Measurements from ENCODE around the gene DLGAP4.

The DLGAP4 gene

DNA sequence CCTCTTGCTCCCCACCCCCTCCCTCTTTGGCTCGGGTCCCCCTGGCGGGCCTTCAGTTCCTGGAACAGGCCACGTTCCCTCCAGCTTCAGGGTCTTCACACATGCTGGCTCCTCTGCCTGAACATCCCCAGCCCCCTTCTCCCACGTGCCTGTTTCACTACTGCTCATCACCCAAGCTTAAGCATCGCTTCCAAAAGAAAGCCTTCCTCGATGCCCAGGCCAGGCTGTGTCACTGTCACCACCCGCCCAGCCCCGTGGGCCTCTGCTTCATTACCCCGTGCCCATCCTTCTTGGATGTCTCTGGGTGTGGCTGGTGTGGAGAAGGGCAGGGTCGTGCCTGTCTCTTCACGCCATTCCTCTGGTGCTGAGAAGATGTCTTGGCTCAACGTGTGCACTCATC, 2.8 kb downstream of the DLGAP4 start:
- DNase-seq (ENCODE audit: low spot score), result no peak

DNA sequence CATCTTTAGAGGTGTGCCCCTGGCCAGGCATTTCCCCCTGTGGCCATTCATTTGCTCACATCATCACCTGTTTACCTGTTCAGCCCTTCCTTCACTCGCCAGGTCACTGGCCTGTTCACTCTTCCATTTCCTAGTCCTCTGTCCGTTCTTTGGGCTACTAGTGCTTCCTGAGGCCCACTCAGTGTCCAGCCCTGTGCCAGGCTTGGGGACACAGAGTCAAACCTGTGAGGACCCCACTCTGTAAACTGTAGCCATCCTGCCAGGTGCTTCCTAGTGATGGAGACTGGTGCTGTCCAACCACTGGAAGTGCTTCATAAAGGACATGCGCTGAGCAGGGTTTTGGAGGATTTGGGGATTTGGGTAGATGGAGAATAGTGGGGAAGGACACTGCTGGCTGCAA, 3.5 kb downstream of the DLGAP4 start:
- DNase-seq (ENCODE audit: low spot score), result no peak

GRCh38 chr20:36310215-36310981, 4.3 kb downstream of the DLGAP4 start:
- no peak for DNase-seq (ENCODE audit: low spot score)

GRCh38 chr20:36311141-36311853, 5.2 kb downstream of the DLGAP4 start:
- DNase-seq (ENCODE audit: low spot score), result no peak

GRCh38 chr20:36311854-36312723, 6.0 kb downstream of the DLGAP4 start:
- DNase-seq (ENCODE audit: low spot score), result no peak

- DNase-seq (ENCODE audit: low spot score), result no peak
Measured at GRCh38 chr20:36312724-36313441, 6.7 kb downstream of the DLGAP4 start.

GRCh38 chr20:36313476-36313875, 7.3 kb downstream of the DLGAP4 start:
- no peak for DNase-seq (ENCODE audit: low spot score)

GRCh38 chr20:36313926-36314325, 7.8 kb downstream of the DLGAP4 start:
- no peak for DNase-seq (ENCODE audit: low spot score)

DNA sequence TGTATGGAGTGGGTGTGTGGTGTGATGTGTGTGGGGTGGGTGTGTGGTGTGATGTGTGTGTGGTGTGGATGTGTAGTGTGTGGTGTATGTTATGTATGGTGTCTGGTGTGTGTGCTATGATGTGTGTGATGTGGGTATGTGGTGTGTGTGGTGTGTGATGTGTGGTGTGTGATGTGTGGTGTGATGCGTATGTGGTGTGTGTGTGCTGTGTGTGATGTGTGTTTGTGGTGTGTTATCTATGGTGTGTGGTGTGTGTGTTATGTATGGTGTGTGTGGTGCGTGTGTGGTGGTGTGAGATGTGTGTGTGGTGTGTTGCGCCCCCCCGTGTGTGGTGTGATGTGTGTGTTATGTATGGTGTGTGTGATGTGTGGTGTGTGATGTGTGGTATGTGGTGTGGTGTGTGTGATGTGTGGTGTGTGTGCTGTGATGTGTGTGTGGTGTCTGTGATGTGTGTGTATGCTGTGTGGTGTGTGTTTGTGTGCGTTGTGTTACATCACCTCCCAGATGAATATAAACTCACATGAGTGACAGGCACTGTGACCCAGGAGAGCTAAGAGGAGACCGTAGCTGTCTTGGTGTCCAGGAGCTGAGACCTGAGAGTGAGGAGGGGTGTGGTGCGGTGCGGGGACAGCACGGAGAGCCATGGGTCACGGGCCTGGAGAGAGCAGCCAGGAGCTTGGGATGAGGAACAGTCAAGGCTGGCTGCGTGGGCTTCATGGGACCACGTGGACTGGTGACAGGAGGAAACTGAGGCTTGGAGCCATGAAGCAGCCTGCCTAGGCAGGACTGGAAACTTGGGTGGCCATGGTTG, 8.8 kb downstream of the DLGAP4 start:
- no peak for DNase-seq (ENCODE audit: low spot score)

DNA sequence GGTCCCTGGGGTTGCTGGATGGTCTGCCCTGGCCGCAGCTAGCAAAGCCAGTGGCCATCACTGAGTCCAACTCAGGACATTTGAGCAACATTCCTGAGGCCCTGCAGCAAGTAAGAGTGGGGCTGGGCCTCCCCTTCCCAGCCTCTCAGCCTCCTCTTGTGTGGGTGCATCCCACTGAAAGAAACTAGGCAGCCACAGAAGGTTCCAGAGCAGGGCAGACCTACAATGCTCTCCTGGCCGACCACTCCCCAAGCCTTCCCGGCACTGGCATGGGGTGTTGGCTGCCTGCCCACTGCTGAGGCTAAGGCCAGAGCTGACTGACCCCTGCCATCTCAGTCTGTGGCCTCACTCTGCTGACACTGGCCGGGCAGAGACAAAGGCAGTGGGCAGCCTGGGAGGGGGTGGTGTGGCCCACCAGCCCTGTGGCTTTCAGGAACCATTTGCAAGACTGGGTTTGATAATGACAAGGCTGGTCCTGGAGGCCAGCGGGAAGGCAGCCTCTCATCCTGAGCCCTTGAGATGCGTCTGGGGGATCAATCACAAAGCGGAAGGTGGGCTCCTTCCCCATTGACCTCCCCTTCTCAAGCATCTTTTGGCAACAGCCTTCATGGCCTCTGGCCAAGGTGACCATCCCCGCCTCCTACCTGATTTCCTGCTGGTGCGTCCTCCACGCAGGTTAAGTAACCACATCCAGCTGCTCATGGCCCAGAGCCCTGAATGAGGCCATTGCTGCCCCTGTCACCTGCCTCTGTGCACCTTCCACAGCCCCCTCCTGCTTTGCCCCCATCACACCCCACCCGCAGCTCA, 9.6 kb downstream of the DLGAP4 start:
- no peak for DNase-seq (ENCODE audit: low spot score)

GRCh38 chr20:36317675-36318074, 11.5 kb downstream of the DLGAP4 start:
- no peak for DNase-seq (ENCODE audit: low spot score)

DNA sequence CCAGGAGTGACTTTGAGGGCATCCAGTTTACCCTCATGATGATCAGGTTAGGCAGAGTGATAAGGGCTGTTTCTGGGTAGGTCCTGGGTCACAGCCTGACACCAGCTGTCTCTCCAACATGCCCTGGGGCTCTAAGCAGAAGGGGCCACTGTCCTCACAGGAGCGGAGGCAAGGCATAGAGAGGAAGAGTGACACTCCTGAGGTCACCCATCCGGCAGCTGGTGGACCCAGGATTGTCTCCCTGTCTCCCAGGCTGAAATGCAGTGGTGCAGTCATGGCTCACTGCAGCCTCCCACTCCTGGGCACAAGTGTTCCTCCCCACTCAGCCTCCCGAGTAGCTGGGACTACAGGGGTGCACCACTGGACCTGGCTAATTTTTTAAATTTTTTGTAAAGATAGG, 12.0 kb downstream of the DLGAP4 start:
- no peak for DNase-seq (ENCODE audit: low spot score)

- DNase-seq (ENCODE audit: low spot score), result no peak
Measured at GRCh38 chr20:36319356-36320260, 13.5 kb downstream of the DLGAP4 start.

DNA sequence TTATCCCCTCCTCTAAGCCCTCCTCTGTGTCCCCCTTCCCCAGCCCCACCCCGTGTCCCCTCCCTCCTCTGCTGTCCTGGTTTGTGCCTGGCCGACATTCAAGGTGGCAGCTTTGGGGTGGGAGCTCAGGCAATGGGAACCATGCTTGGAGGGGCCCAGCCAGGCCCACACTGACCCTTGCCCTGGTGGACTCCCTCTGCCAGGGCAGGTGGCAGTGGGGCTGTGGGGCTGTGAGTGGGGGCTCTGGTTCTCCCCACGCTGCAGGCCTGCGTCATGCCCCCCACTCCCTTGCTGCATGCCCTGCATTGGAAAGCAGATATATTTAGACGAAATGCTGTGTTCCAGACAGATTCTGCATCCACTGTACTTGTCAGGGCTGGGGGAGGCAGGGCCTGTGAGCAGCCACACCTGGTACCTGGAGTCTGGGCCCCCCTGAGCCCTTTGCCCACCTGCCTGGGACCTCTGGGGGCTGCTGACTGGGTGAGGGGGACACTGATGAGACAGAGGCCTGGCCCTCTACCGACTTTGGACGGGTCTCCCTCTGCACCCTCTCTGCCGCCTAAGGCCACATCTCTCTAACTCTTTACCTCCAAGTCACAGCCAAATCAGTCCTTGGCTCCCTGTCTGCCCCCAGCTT, 14.2 kb downstream of the DLGAP4 start:
- no peak for DNase-seq (ENCODE audit: low spot score)

- no peak for DNase-seq (ENCODE audit: low spot score)
Measured at GRCh38 chr20:36320898-36321695, 15.0 kb downstream of the DLGAP4 start.

DNA sequence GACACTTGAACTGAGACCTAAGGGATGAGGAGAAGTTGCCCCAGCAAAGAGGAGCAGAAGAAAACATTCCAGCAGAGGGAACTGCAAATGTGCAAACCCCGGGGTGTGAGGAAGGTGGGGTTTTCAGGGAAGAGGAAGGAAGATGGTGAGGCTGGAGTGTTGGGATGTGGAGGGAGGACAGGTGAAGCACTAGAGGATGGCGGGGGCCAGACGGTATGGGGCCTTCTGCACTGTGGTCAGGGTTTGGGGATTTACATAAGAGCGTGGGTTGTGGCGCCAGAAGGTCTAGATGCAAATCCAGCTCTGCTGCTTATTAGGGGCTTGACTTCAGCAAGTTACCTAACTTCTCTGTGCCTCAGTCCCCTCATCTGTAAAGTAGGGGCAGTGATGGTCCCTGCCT, 16.0 kb downstream of the DLGAP4 start:
- no peak for DNase-seq (ENCODE audit: low spot score)

- DNase-seq (ENCODE audit: low spot score), result no peak
Measured at GRCh38 chr20:36330091-36330490, 24.0 kb downstream of the DLGAP4 start.

DNA sequence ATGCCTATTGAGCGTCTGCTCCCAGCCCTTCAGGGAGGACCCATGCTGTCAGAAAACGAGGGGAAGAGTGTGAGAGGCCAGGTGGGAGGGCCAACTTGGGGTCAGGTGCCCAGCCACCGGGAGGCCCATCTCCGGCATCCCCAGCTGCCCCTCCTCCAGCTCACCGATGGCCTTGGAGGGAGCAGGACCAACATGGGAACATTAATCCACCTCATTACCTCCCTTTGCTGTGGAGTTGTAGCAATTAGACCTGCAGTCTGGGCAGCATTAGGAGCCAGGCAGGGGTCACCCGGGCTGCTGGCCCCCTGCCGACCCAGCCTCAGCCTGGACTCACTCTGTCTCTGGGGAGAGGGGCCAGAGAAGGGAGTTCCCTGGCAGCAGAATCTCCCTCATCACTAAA, 25.1 kb downstream of the DLGAP4 start:
- no peak for DNase-seq (ENCODE audit: low spot score)
